ENCODE data around the gene SPTLC1.
A peak's percentile ranks its signal among the peaks of the same experiment; 100 is the strongest.
"Not testable (repeated sequence)": the region's sequence is repeated elsewhere in the genome, so short reads cannot be mapped to it uniquely, and the experiment has no call there.

Gene SPTLC1, protein sequence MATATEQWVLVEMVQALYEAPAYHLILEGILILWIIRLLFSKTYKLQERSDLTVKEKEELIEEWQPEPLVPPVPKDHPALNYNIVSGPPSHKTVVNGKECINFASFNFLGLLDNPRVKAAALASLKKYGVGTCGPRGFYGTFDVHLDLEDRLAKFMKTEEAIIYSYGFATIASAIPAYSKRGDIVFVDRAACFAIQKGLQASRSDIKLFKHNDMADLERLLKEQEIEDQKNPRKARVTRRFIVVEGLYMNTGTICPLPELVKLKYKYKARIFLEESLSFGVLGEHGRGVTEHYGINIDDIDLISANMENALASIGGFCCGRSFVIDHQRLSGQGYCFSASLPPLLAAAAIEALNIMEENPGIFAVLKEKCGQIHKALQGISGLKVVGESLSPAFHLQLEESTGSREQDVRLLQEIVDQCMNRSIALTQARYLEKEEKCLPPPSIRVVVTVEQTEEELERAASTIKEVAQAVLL

DNA sequence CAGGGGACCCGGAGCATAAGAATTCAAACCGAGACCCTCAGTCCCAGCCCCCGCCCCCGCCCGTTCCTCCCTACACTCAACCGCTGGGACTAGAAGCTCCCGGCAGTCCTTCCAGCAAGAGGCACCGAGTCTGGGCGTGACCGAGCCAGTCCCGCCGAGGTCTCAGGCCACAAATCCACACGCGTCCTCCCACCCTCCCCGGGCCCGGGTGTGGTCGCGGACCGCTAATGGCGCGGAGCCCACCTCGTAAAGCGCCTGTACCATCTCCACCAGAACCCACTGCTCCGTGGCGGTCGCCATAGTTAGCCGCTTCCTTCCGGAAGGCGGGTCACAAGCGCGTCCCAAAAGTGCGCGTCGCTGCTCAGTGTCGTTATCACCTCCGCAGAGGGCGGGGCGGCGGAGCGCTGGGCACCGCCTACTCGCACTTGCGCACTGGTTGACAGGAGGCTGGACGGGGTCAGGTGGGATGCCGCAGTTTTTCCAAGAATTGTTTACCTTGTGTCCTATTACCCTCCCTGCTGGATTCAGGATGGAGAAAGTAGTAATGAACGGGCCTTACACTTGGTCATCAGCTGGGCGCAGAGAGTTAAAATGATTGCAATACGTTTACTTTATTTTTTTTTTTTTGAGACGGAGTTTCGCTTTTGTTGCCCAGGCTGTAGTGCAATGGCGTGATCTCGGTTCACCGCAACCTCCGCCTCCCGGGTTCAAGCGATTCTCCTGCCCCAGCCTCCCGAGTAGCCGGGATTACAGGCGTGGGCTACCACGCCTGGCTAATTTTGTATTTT lies at the start of gene SPTLC1:
SPTLC1 (minus strand) TSS at position 343 of the 788 bp plus-strand sequence; CDS start at position 300, 43 bp downstream.
- DNase-seq, result peak; percentile 94

DNA sequence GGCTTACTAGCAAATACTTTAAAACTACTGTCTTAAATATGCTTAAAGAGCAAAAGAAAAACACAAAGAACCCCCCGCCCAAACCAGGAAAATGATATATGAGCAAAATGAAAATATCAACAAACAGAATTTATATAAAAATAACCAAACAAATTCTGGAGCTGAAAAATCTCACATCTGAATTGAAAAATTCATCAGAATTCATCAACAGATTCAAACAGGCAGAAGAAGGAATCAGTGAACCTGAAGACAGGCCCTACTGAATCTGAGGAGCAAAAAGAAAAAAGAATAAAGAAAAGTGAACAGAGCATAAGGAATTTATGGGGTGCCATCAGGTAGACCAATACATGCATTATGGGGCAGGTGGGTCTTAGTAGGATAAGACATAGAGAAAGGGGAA lies 49.8 kb upstream of the SPTLC1 start:
- DNase-seq, result no peak

DNA sequence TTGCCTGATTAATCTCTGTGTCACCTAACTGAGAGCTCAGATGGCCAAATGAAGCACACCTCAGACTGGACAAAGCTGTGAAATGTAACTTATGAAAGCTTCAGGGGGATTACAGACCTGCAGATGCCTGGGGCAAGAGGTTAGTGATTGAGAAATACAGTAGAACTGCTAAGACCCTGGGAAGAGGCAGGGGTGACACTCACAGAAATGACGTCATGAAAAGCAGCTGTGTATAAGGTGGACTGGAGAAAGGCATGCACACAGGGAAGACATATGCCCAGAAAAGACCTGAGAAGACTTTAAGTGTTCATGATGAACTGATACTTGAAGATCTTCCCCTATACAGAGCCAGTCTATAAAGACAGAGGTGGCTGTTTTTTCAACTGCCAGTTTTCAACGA lies 49.3 kb upstream of the SPTLC1 start:
- DNase-seq, result no peak

DNA sequence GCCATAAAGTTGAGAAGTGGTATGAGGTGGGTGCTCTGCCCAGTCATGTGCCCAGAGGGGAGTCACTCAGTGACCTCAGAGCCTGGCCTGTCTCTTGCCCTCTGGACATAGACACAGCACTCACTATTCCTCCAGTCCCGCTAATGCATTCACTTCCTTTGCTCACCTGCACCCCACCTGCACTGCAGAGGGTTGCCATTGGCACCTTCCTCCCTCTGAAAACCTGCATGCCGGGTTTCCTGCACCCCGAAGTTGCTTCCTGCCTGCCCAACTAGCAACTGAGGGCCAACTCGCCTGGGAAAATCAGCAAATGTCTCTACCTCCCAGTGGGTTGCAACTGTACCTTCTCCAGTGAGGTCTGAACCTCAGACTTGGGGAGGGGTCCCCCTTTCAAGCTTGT lies 48.1 kb upstream of the SPTLC1 start:
- no peak for DNase-seq

DNA sequence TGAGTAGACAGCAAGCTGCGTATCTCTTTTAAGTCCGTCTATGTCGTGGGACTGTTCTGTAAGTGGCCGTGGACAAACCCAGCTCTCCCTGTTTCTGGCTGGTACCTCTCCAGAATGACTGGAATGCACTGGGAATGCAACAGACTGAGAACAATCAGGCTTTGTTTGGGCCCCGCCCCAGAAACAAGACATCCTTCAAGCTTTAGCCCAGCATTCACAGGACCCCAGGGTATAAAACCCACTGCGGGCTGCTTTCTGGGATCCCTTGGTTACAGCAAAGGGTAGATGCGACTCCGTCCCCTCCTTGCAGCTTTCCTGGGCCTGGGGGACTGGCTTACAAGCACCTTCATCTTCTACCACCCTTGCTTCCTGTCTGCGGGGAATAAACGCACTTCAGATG lies 45.6 kb upstream of the SPTLC1 start:
- DNase-seq, result no peak

DNA sequence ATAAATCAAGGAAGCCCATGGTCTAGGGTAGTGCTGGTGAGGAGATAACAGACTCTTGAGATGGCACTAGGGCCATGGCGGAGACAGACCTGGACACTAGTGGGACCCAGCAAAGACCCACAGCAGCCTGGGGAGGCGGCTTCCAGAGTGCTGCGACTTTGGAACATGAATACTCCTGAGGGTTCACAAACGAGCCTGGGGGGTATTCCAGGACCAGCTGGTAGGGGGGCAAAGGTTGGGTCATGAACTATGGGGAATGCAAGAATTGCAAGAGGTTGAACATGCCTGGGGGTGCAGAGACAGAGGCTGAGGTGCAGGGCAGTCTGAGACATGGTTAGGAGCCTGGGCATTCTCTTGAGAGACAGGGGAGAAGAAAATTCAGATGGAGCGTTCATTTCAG lies 43.8 kb upstream of the SPTLC1 start:
- DNase-seq, result no peak

DNA sequence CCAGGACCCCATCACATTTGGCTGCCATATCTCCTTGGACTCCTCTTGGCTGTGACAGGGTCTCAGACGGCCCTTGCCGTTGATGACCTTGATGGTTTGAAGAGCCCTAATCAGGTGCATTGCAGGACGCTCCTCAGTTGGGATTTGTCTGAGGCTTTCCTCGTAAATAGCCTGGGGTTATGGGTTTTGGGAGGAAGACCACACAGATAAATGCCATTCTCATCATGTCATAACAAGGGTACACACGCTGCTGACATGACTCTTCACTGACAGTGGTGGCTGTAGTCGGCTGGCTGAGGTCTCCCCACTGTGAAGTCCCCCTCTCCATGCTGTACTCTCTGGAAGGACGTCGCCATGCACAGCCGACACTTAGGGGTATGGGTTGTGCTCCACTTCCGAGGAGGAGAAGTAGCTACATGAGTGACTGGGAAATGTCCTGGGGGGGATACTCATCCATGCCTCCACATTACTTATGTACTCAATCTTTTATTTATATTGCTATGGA lies 42.9 kb upstream of the SPTLC1 start:
- DNase-seq, result no peak

DNA sequence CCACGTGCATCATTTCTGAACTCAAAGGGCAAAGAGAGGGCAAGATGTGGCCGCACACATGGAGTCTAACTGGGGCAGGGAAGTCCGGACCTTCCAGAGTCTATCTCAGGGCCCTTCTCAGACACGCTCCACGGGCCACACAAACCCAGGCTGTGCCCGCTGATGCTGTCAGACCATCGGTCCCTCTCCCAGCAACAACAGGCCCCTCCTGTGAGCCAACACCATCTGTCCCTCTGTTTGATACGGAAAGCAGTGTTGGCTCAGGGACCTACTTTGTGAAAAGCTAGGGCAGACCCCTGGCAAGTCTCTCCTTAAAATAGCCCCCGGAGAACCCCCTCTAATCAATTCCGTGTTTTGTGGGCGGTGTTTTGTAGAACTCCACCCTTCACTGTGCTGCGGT lies 40.5 kb upstream of the SPTLC1 start:
- not testable (repeated sequence) for DNase-seq

DNA sequence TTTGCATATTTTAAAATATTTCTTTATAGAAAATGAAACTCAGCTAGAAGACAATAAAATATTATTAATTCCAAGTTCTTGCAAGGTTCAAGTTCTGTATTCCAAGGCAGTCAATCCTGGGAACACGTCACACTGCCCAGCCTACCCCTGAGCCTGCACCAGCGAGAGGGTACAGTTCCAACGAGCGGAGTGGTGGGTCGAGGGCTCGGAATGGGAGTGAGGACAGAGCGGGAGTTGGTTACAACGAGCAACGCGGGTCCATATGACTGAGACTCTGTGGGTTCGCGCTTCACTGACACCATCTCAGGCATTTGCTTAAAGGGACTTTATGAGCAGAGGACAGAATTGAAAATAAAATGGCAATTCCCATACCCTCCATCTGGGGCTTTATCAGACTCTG lies 40.0 kb upstream of the SPTLC1 start:
- DNase-seq, result no peak

DNA sequence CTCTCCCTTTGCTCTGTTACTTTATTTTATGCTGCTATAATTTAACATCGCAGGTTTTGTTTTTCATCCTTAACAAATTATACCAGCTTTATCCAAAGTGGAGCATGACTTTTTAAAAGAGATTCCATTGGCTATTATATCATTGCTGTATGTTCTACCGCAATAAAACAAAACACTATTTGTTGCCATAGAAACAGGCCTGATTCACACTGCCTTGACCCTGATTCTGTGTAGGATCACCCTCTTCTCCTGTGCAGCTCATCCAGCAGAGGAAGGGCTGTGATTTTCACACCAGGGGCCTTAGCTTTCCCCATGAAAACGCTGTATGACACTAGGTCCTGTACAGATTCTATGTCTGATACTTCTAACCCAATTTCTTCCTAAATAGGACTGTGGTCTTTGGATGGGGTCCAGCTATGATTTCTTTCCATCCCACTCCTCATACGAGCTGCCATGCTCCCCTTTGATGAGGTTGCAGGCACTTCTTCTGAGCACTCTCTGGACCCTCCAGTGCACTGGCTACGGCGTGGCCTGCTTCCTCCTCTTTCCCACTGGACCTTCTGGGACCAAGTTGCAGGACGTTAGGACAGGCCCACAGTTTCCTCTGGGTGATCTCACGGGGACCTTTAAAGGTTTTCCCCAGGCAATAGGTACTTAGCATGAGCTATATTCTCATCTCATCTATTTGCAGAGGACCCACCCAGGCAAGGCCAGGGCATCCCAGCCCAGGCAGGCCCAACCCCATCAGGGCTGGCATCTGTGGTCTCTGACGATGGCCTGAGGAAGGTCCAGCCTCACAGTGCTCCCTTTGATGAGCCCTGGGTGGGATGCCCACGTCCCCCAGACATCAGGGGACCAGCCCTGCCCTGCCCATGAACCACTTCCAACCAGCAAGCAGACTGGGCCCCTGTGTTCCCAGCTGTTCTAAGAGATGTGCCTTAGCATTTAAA lies 38.5 kb upstream of the SPTLC1 start:
- DNase-seq, result not testable (repeated sequence)

DNA sequence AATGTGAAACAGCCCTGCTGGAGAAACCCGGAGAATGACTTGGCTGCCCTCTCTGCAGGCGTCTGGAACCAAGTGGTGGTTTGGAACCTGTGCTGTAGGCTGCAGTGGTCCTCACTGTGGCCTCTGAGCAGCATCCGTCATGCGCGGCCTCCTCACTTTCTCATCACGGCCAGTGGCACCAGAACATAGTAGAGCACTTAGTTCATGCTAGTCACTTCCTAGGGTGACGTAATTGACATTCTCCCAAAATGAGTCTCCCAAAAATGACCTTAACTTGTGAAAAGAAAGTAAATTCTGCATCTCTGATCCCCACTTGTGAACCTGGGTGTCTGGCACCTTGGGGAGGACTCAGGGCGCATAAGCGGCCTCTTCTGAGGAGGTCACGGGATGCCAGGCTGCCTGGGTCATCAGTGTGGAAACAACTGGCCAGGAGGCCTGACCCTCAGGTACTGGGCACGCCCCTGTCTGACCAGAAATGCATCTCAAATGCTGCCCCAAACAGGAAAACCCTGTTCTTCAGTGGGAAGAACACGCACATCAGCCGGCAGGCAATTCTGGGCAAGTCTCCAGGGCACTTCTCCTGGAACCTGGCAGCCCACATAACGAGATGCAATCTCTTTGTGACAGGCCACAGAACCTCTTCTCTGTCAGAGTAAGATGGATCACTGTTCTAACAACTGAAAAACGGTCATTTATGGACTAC lies 36.6 kb upstream of the SPTLC1 start:
- DNase-seq, result no peak

DNA sequence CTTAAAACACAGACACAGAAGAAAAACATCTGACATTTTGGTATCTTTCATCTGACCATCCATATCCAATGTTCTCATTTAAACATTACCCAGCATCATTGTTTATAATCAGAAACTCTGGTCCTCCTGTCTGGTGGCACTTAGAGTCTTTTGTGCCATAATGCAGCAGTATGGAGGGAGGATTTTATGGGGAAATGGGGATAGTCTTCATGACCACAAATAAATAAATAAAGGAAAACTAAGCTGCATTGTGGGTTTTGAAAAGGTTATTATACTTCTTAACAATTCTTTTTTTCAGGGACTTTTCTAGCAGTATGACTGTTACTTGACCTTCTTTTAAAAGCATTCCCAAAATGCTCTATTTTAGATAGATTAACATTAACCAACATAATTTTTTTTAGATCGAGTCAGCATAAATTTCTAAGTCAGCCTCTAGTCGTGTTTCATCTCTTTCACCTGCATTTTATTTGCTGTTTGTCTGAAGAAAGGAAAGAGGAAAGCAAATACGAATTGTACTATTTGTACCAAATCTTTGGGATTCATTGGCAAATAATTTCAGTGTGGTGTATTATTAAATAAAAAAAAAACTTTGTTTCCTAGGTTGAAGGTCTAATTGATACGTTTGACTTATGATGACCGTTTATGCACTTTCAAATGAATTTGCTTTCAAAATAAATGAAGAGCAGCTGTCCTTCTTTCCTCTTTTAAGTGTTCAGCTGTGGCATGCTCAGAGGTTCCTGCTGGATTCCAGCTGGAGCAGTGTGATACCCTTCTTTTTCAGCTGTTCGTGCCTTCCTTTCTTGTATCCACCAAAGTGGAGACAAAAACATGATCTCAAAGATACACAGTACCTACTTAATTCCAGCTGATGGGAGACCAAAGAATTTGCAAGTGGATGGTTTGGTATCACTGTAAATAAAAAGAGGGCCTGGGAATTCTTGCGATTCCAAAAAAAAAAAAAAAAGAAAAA lies 35.6 kb upstream of the SPTLC1 start:
- DNase-seq, result not testable (repeated sequence)

DNA sequence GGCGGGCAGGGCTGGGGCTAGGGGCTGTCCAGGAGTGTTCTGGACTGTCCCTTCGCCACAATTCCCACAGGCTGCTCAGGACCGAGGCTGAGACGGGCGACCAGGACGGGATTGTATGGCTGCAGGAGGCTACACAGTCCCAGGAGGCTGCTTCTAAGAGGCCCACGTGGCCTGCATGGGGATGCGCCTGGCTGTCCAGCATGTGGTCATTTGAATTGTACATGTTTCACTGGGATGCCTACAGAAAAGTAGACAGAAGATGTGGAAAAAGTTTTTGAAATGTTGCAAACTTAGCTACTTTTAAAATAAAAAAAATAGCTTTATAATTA lies 32.6 kb upstream of the SPTLC1 start:
- DNase-seq, result no peak

DNA sequence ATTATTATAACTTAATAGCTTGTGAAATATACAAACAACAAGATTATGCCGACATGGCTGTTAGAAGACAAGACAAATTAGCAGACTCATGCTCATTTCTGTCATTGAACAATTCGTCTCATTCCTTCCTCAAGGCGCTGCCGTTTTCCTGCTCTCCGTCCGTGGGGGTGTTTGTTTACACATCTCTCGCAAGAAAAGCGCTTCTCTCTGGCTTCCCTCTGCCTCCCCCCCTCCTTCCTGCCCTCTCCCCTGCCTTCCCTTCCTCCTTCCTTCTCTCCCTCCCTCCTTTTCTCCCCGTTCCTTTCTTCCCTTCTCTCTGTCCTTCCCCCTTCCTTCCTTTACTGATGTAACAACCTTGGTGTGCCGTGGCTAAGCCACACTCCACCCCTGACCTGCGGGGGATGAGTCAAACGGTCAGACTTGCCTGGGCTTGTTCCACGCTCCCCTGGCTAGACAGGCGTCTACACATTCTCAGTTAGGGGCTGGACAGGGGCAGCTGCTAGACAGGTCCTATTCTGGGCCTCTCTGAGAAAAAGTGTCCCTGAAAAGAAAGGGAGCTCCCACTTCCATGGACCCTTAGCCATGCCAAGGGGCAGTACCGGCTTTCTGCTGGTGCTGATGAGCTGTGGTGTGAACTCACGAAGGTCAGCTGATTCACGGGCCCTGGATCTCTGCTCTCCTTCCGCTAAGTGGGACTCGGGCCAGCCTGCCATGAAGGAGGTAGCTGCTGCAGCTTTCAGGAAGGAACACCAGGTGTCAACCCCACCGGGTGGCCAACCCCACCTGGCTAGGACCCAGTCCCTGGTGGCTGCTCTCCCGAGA lies 32.0 kb upstream of the SPTLC1 start:
- no peak for DNase-seq

DNA sequence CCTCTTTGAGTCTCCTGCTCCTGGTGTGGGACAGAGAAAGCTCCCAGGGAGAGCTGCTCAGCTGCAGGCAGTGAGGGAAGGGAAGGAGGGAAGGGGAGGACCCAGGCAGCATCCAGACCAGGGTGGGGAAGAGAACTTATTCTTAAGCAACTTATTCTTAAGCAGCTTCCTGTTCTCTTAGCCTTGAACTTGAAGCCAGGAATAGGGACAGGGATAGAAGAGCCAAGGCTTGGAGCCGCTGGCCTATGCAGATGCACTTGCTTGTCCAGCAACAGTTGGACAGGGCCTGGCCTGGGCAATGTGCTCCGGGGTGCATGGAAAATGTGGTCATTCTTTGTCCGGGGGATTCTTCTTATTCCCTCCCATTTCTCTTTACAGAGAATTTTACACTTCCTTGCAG lies 31.4 kb upstream of the SPTLC1 start:
- DNase-seq, result no peak

DNA sequence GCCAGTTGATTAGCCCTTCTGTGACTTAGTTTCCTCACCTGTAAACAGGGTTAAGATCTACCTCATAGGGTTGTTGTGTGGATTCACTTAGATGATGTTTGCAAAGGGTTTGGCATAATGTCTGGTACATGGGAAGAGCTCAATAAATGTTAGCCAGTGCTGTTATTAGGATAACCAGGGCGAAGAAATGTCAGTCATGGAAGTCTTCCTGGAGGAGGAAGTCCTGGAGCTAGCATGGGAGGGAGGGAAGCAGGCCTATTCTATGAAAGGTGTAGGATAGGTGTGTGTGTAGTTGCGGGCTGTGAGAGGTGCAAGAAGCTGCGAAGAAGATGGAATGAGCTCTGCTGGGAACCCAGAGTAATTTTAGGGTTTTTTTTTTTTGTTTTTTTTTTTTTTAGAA lies 30.6 kb upstream of the SPTLC1 start:
- DNase-seq, result not testable (repeated sequence)

DNA sequence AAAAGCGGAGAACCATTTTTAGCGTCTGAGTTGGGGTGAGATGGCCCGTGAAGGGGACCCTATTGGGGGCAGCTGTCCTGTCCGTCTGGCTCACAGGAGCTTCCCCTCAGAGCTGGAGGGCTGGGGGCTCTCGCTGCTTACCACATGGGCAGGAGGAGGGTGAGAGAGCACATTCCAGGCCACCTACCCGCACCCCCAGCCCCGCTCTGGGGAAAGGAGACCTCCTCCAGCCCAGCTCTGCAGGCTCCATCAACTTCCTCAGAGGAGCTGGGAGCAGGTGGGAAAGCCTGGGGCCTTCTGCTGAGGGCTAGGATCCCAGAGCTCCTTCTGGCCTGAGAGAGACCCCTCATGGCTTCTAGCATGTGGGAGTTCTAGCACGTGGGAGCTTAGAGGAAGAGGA lies 27.1 kb upstream of the SPTLC1 start:
- DNase-seq, result no peak

DNA sequence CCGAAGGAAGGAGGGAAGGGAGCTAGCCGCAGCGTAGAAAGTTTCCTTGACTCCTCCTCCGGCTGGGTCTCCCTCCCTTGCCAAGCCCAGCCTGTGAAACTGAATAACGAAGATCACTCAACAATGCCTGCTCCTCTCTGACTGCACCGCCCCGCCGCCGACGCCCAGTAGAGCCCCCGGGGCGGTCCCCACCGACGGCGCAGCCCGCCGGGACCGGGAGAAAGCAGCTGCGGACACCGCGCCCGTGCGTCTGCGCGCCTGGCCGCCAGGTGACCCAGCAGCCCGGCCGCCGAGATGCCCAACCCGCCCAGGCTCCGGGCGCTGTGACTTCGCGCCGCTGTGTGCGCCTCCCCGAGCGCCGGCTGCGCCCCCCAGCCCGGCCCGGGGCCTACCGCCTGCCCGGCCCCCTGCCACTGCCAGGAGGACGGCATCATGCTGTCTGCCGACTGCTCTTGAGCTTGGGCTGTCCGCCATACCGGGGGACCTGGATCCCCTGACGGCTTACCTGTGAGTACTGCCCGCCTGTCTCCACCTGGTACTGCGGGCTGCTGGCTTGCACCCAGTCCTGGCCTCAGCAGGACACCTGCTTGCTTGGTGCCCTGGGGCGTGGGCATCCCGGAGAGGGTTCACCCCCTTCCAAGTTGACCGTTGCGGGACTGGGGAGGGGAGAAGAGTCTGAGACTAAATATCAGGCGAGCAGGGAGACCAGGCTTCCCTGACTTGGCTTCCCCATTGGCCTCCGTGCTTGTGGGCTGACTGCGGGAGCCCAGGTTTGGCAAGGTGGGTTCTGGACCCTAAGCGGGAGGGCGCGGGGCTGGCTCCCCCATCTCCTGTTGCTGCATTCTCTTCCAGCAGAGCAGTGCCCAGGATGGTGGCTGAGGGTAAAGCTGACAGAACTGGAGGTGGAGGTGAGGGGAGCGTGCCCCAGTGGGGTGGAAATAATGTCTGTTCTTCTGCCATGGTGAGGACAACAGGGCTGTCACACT lies 26.2 kb upstream of the SPTLC1 start:
- DNase-seq, result no peak

DNA sequence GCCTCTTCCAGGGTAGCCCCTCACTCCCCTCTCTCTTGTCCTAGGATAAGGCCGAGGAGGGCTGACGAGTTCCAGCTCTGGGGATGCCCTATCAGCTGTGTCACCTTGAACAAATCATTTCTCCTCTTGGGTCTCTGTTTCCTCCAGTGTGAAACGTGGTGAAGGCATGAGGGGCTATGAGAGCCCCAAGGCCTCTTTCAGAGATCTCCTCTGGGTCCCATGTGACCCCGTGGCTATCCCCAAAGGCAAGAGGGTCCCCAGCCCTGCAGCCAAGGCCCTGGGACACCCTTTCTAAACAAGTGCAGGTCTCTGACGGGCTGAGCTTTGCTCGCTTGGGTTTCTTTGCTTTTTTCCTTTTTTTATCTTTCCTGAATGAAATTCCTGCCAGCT lies 25.5 kb upstream of the SPTLC1 start:
- DNase-seq, result no peak
